DND-41 (cell line): ENCODE results near the gene TARP.
"Not testable (repeated sequence)": the region's sequence is repeated elsewhere in the genome, so short reads cannot be mapped to it uniquely, and the experiment has no call there.

ENCODE experiments used
- ATAC-seq: fragments of 200-7000 bp; cut with Tn5 transposase; 3 replicates; pipeline ENCODE4 v1.9.1; 2021; ENCODE audit warnings: low read depth; ENCODE audit not compliant: insufficient read depth
- DNase-seq: peaks from one replicate; pipeline ENCODE4 v3.0.0-alpha.2; 2020
- H2AFZ ChIP-seq: 2 replicates; pipeline ENCODE4 v1.6.0; 2012; ENCODE audit warnings: low read depth, low read length
- H3K27ac ChIP-seq: 2 replicates; pipeline ENCODE4 v1.5.1; 2012; ENCODE audit warnings: low read length, inconsistent platforms
- H3K27me3 ChIP-seq: fragments of 200-600 bp; sonication (generic); 2 replicates; pipeline ENCODE4 v1.6.0; 2012; ENCODE audit warnings: low read length, mild to moderate bottlenecking, inconsistent platforms; ENCODE audit not compliant: insufficient read depth, poor library complexity
- H3K36me3 ChIP-seq: 2 replicates; pipeline ENCODE4 v1.5.1; 2012; ENCODE audit warnings: low read length, inconsistent platforms; ENCODE audit not compliant: insufficient read depth
- H3K4me1 ChIP-seq: 2 replicates; pipeline ENCODE4 v1.5.1; 2012; ENCODE audit warnings: mild to moderate bottlenecking, low read length; ENCODE audit not compliant: insufficient read depth
- H3K4me2 ChIP-seq: 2 replicates; pipeline ENCODE4 v1.6.0; 2012; ENCODE audit warnings: mild to moderate bottlenecking, moderate library complexity, low read length, inconsistent platforms; ENCODE audit not compliant: insufficient read depth
- H3K4me3 ChIP-seq, 2 experiments: fragments of 200-600 bp in 1 of 2; shearing (Covaris generic) in 1 of 2; 2 replicates each; pipeline ENCODE4 v1.5.1; 2012 to 2016; ENCODE audit warnings: inconsistent platforms in 2 of 2, low read length in 2 of 2, mild to moderate bottlenecking in 2 of 2, low read depth in 1 of 2, moderate library complexity in 1 of 2
- H3K79me2 ChIP-seq: 2 replicates; pipeline ENCODE4 v1.6.0; 2012; ENCODE audit warnings: low read length, inconsistent platforms; ENCODE audit not compliant: insufficient read depth
- H3K9ac ChIP-seq: 2 replicates; pipeline ENCODE4 v1.6.0; 2012; ENCODE audit warnings: low read depth, mild to moderate bottlenecking, inconsistent platforms, low read length, moderate library complexity
- H3K9me3 ChIP-seq: 2 replicates; pipeline ENCODE4 v1.5.1; 2012; ENCODE audit warnings: low read length, moderate library complexity, mild to moderate bottlenecking, inconsistent platforms; ENCODE audit not compliant: insufficient read depth, severe bottlenecking
- H4K20me1 ChIP-seq: 2 replicates; pipeline ENCODE4 v1.6.0; 2012; ENCODE audit warnings: low read length; ENCODE audit not compliant: insufficient read depth
- CTCF ChIP-seq: IDR thresholded peaks from 2 replicates; pipeline ENCODE4 v1.5.1; 2012; ENCODE audit warnings: borderline replicate concordance, low read length, moderate library complexity, mild to moderate bottlenecking; ENCODE audit not compliant: poor library complexity, severe bottlenecking; ENCODE audit errors: extremely low read depth
- EZH2 ChIP-seq: IDR thresholded peaks from 3 replicates; pipeline ENCODE4 v1.6.1; 2012; ENCODE audit warnings: borderline replicate concordance, low read depth, mild to moderate bottlenecking, moderate library complexity, low read length, inconsistent platforms; ENCODE audit not compliant: severe bottlenecking

The TARP gene

GRCh38 chr7:38274927-38275620 is 1.6 kb upstream of the TARP start:
- Histone ChIP-seq H3K9ac (no peak overlapping the region), H3K4me3 (no peak overlapping the region), H3K27me3 (no peaks in the 10 kb centered on the region), H3K9me3 (no peaks in the 10 kb centered on the region), H3K36me3 (no peaks in the 10 kb centered on the region), H2AFZ (no peak overlapping the region), H4K20me1 (no peaks in the 10 kb centered on the region), H3K79me2 (no peaks in the 10 kb centered on the region), H3K27ac (no peak overlapping the region), H3K4me1 (no peaks in the 10 kb centered on the region), H3K4me2 (no peak overlapping the region)
- TF ChIP-seq CTCF, result no peak
- TF ChIP-seq EZH2, result no peak
- DNase-seq, result no peak
- no peak for ATAC-seq

- no peak for ATAC-seq
- Histone ChIP-seq H3K4me2 (no peak overlapping the region), H3K4me1 (no peaks in the 10 kb centered on the region), H3K4me3 (no peak overlapping the region), H3K9me3 (no peaks in the 10 kb centered on the region), H3K27me3 (no peaks in the 10 kb centered on the region), H3K27ac (no peak overlapping the region), H3K9ac (no peak overlapping the region), H2AFZ (no peak overlapping the region), H3K36me3 (no peaks in the 10 kb centered on the region), H4K20me1 (no peaks in the 10 kb centered on the region), H3K79me2 (no peaks in the 10 kb centered on the region)
- no peak for DNase-seq
- TF ChIP-seq EZH2 (no peak), CTCF (no peak)
Measured at GRCh38 chr7:38274486-38274885, 1.1 kb upstream of the TARP start.

GRCh38 chr7:38270405-38270804 is 3.0 kb downstream of the TARP start:
- not testable (repeated sequence) for H3K4me1 ChIP-seq, H3K79me2 ChIP-seq, H3K36me3 ChIP-seq, H3K27me3 ChIP-seq, H3K9me3 ChIP-seq, H3K4me2 ChIP-seq, H3K9ac ChIP-seq, ATAC-seq, H3K27ac ChIP-seq, H2AFZ ChIP-seq, H3K4me3 ChIP-seq, H4K20me1 ChIP-seq, DNase-seq

GRCh38 chr7:38269704-38270346 is 3.6 kb downstream of the TARP start:
- H3K79me2 ChIP-seq, H3K4me3 ChIP-seq, H4K20me1 ChIP-seq, H3K4me2 ChIP-seq, H3K9ac ChIP-seq, H3K9me3 ChIP-seq, DNase-seq, H3K27ac ChIP-seq, H2AFZ ChIP-seq, H3K36me3 ChIP-seq, H3K4me1 ChIP-seq, ATAC-seq, H3K27me3 ChIP-seq: not testable (repeated sequence)

- H3K79me2 ChIP-seq, H3K9me3 ChIP-seq, H3K4me2 ChIP-seq, H3K9ac ChIP-seq, H3K27me3 ChIP-seq, H3K36me3 ChIP-seq, H2AFZ ChIP-seq, H3K27ac ChIP-seq, H4K20me1 ChIP-seq, DNase-seq, H3K4me1 ChIP-seq, H3K4me3 ChIP-seq, ATAC-seq: not testable (repeated sequence)
Measured at GRCh38 chr7:38265958-38266357, 7.5 kb downstream of the TARP start.

GRCh38 chr7:38264602-38265001 is 8.8 kb downstream of the TARP start:
- H3K9me3 ChIP-seq, H3K4me2 ChIP-seq, H3K9ac ChIP-seq, H3K79me2 ChIP-seq, H2AFZ ChIP-seq, H3K36me3 ChIP-seq, H3K4me3 ChIP-seq, ATAC-seq, H3K27me3 ChIP-seq, H4K20me1 ChIP-seq, H3K27ac ChIP-seq, DNase-seq, H3K4me1 ChIP-seq: not testable (repeated sequence)
